Cerebellar cortex (tissue), 1 donor: Measurements from ENCODE around the gene ROBO1.
"Not testable (repeated sequence)": the region's sequence is repeated elsewhere in the genome, so short reads cannot be mapped to it uniquely, and the experiment has no call there.

Experiments
- DNase-seq: peaks from one replicate; pipeline ENCODE4 v3.0.0-alpha.2; 2015; ENCODE audit warnings: low spot score

ROBO1 gene

DNA sequence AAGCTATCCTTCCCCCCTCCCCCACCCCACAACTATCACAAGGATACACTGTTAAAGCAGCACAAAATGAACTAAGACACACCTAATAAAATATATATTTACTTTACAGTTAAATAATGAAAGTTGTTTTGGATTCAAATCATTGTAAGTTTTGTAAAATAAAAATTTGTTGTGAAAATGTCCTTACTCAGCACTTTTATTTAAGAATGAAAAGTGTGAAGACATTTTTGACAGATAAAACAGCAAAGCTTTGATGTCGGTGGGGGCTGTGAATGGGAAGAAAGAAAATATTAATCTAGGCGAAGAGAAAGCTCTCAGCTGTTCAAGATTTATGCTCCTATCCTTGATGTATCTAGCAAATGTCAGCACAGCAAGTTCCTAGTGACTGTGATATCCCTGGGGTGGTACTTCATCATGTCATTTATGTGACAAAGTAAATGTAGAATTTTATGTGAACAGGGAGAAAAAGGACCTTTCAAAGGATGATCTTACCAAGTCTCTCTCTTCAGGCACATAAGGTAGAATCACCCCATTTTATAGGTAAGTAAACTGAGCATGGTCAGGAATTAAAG, 216.4 kb downstream of the ROBO1 start:
- DNase-seq = no peak

- DNase-seq = no peak
These were observed 224.4 kb downstream of the ROBO1 start for GRCh38 chr3:79543218-79543982.

DNA sequence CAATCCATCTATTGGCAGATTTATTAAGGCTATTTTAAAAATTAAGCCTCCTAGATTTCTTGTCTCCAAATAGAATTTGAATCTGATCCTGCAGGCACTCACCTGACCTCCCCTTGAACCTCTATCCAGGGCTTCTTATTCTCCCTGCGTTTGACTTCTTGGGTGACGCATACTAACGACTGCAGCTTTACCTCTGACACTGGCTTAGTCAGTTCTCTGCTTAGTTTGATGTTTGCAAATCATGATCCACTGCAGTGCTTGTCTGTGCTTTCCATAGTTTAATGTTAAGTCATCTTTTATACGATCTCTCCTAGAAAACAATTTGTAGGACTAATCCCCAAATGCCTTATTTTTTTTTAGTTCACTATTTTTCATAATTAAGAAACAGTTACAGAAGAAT, 233.1 kb downstream of the ROBO1 start:
- no peak for DNase-seq

DNA sequence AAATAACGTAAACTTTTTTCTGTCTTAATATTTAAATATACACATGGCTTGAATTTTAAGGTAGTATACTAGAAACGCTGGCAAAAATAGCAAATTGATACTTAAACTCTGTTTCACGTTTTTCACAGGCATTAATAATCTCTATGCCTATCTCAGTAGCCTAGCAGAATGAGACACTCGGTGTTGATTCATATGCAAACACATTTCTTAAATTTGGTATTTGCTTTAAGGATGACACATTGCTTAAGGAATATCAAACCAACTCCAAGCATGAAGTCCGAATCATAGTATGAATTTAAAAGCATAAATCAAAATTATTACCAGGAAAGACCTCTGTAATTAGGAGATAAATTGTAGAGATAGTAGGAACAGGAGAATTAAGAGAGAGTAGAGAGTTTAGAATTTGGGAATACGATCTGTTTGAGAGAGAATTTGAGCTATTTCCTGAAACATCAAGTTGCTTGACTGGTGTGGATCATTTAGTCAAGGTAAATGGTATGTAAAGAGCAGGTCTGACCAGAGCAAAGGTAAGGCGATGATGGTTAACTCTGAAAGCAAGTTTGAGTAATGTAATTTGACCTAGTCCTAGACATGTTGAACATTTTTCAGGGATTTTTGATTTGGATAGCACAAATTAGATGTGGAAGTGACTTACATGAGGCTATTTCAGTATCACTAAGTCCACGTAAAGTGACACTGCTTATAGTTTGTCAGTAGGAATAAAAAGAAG, 236.1 kb downstream of the ROBO1 start:
- DNase-seq = no peak

- DNase-seq = peak; percentile 35
These were observed 246.5 kb downstream of the ROBO1 start for GRCh38 chr3:79521221-79521848.

DNA sequence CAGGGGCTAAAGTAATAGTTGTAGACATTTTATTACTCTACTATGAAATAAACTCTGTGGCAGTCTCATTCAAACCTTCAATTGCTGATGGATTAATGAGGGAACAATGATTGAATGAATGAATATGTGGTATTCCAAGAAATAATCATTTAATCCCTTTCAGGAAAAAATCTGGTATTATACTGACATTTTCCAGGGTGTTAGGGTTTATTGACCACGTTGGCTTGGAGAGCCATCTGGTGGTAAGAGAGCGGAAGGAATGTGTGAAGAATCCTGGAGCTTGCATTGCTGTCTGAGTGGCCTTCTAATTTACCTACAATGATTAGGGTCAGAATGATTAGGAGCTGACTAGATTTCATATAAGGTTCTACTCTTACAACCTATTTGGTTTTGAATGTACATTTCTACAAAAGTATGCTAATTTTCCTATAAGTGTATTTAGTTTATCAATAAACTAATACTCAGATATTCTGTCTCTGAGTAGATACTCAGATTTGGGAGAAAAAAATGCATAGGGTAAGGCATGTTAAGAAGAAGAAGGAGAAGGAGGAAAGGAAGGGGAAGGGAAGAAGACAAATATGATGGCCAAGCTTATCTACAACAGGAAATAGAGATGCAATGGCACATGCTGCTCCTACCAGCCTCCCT, 249.9 kb downstream of the ROBO1 start:
- peak; percentile 17 for DNase-seq

DNA sequence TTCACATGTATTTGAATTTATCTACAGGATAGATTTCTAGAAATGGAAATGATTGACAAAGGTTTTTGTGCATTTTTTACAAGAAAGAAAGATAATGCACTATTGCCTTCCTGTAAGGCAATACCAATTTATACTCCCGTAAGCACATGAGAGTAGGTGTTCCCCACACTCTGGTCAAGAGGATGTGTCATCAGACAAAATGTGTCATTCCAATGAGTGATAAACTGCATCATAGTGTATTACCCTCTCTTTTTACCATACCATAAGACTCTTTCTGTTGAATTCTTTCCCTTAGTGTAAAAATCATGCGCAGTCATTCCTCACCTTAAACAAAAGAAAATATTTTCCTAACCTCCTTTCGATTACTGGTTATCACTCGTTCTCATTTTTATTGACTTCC, 251.0 kb downstream of the ROBO1 start:
- DNase-seq = no peak

DNA sequence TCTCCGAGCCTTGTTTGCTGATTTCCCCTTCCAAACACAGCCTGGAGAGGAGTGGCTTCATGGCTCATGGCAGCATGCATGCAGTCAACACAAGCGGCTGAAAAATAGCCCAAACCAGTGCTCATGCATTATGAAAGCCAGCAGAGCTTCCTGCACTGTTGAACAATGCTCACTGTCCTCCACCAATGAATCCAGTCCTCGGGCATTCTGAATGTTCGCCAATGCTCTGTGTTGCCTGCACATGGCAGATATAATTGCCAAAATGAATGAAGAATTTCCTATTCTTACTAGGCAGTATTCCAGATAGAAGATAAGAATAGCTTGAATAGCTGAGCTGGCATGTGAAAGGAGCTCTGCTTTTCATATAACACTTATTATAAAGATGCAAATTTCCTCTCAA, 252.7 kb downstream of the ROBO1 start:
- no peak for DNase-seq

GRCh38 chr3:79514069-79514468, 253.7 kb downstream of the ROBO1 start:
- DNase-seq = no peak

DNA sequence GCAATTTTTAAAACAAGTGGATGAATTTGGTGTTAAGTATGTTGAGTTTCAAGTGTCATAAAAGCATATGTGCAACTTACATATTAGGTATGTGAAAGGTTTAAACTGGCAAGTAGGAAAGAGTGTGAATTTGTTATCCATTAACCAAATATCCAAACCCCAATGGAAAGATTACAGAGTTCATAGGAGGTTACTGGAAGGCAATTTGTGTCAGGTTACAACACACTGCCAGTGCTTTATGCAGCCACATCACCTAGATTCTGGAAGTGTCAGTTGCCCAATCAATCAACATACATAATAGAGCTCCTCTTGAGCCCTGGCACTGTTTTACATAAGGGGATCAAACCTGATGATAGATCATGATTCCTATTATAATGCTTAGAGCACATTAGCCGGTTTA, 261.0 kb downstream of the ROBO1 start:
- DNase-seq = no peak

- DNase-seq = not testable (repeated sequence)
These were observed 265.5 kb downstream of the ROBO1 start for GRCh38 chr3:79502216-79502681.

- no peak for DNase-seq
These were observed 270.2 kb downstream of the ROBO1 start for GRCh38 chr3:79497447-79498111.

GRCh38 chr3:79491029-79491641, 276.7 kb downstream of the ROBO1 start:
- no peak for DNase-seq

- DNase-seq = no peak
These were observed 277.4 kb downstream of the ROBO1 start for GRCh38 chr3:79490165-79491028.

- no peak for DNase-seq
These were observed 279.4 kb downstream of the ROBO1 start for GRCh38 chr3:79488407-79488806.

DNA sequence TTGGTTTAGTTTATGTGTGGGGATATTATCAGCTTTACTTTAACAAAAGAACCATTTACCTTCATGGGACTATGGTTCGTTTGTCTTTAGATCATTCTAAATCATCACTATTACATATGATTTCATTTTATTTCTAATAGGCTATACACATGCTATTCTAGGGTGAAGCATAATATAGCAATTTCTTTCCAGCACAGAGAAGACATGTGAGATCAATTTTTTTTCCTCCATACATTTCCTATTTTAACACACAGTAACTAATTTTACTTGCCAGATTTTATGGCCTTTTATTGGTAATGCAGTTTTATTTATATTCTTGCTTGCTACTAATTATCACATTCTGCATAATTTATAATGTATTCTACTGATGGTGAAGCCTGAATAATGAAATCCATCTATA, 287.1 kb downstream of the ROBO1 start:
- DNase-seq = no peak

DNA sequence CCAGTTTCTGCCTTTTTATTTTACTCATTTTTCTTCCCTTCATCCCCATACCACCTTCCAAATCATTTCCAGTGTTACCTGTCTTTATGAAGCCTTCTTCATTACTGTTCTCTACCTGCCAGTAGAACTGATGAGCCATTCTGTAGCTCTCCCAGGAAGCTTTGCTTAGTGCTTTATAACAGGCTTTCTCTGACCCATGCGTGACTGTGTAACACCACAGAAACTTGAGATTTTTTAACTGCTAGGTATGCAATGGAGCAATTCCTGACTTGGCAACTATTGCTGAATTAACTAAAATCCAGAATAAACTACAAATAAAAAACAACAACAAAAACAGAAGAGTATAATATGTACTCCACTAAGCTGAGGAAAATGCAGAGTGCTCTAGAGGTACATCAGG, 289.2 kb downstream of the ROBO1 start:
- no peak for DNase-seq

DNA sequence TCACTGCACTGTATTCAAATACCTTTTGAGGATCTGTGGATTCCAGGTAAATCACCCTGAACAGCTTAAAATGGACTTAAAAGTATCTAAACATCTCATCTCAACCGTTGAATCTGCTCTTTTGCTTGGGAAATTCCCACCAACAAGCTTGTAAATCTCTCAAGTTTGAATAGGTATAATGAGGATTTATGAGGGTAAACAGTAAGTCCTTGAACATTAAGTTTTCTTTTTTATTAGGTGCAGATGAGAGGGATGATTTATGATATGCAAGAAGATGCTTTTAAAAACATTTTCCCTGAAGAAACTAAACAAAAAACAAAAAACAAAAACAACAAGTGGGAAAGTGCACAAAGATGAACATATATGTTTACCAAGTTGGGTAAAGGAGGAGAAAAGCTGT, 290.6 kb downstream of the ROBO1 start:
- DNase-seq = no peak

GRCh38 chr3:79473993-79474392, 293.8 kb downstream of the ROBO1 start:
- no peak for DNase-seq

GRCh38 chr3:79467721-79468120, 300.1 kb downstream of the ROBO1 start:
- DNase-seq = no peak
